HG02763 (cell line): ENCODE data around the gene KCNA4.
"Not testable (repeated sequence)": the region's sequence is repeated elsewhere in the genome, so short reads cannot be mapped to it uniquely, and the experiment has no call there.

ENCODE experiments used
- ATAC-seq: cut with Tn5 transposase; IDR thresholded peaks from one replicate; pipeline ENCODE4 v1.9.1; 2021; ENCODE audit warnings: mild to moderate bottlenecking, moderate library complexity; ENCODE audit not compliant: unreplicated experiment

KCNA4 gene

GRCh38 chr11:30016588-30017363 lies at the start of gene KCNA4:
TSS of gene KCNA4 (minus strand) at chr11:30017030. CDS start at chr11:30012678, 4,352 bp downstream.
- ATAC-seq, result no peak

GRCh38 chr11:30062103-30062502 lies 45.3 kb upstream of the KCNA4 start:
- ATAC-seq, result no peak

- ATAC-seq, result no peak
Measured at GRCh38 chr11:30059172-30059815, 42.5 kb upstream of the KCNA4 start.

- no peak for ATAC-seq
Measured at GRCh38 chr11:30049214-30049613, 32.4 kb upstream of the KCNA4 start.

DNA sequence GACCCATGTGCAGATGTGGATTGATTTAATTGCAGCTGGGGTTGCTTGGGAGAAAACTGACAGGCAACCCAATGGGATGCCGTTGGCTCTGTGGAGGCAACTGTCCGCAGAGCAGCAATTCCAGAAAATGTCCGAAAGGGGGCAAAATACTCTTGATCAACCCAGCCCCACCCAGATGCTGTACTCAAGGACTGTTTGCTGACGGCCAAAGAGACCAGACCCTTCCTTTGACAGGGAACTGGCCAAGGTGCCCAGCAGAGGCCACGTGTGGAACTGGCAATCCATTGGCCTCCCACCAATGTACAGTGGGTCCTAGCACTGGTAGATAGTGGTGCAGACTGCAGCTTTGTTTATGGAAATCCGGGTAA lies 29.7 kb upstream of the KCNA4 start:
- no peak for ATAC-seq

GRCh38 chr11:30045921-30046577 lies 29.2 kb upstream of the KCNA4 start:
- no peak for ATAC-seq

DNA sequence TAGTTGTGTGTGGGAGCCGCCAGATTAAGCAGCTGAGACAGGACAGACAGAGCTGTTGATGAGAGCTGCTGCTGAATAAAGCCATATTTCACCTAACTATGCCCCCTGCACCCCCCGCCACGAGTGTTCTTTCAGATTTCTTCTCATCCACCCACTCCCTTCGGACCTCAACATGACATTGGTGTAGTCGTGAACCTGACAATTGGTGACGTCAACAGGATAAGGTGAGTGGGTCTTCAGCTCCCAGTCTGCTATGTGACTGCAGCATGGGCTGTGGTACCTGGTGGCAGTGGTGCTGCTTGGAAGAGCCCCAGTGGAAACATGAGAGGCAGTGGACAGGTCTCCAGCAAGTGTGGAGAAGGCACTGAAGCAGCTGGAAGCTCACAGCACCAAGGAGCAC lies 28.3 kb upstream of the KCNA4 start:
- ATAC-seq, result no peak

DNA sequence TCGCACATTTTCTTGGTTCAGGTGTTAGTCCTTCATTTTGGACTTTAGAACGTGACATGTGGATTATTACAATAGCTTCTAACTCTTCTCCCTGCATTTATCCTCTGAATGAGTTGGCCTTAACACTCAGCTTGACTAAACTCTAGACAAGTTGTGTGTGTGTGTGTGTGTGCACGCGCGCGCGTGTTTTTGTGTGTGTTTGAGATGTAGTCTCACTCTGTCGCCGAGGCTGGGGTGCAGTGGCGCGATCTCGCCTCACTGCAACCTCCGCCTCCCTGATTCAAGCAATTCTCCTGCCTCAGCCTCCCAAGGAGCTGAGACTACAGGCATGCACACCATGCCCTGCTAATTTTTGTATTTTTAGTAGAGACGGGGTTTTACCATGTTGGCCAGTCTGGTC lies 24.3 kb upstream of the KCNA4 start:
- no peak for ATAC-seq

GRCh38 chr11:30034746-30035145 lies 17.9 kb upstream of the KCNA4 start:
- not testable (repeated sequence) for ATAC-seq

DNA sequence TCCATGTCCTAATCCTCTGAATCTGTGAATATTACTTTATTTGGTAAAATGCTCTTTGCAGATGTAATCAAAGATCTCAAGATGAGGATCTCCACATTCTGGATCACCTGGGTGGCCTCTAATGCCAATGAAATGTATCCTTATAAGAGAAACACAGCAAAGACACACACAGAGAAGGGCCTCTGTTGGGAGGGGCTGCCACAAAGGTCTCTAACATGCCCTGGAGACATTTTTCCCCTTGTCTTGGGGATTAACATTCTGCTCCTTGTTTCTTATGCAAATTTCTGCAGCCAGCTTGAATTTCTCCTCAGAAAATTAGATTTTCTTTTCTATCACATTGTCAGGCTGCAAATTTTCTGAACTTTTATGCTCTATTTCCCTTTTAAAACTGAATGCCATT lies 17.3 kb upstream of the KCNA4 start:
- ATAC-seq, result not testable (repeated sequence)

GRCh38 chr11:30025396-30026139 lies 8.7 kb upstream of the KCNA4 start:
- ATAC-seq, result no peak

- no peak for ATAC-seq
Measured at GRCh38 chr11:30023074-30023473, 6.2 kb upstream of the KCNA4 start.

GRCh38 chr11:30019481-30019880 lies 2.7 kb upstream of the KCNA4 start:
- no peak for ATAC-seq

GRCh38 chr11:30018495-30018894 lies 1.7 kb upstream of the KCNA4 start:
- no peak for ATAC-seq

- no peak for ATAC-seq
Measured at GRCh38 chr11:30017445-30017895, 640 bp upstream of the KCNA4 start.

DNA sequence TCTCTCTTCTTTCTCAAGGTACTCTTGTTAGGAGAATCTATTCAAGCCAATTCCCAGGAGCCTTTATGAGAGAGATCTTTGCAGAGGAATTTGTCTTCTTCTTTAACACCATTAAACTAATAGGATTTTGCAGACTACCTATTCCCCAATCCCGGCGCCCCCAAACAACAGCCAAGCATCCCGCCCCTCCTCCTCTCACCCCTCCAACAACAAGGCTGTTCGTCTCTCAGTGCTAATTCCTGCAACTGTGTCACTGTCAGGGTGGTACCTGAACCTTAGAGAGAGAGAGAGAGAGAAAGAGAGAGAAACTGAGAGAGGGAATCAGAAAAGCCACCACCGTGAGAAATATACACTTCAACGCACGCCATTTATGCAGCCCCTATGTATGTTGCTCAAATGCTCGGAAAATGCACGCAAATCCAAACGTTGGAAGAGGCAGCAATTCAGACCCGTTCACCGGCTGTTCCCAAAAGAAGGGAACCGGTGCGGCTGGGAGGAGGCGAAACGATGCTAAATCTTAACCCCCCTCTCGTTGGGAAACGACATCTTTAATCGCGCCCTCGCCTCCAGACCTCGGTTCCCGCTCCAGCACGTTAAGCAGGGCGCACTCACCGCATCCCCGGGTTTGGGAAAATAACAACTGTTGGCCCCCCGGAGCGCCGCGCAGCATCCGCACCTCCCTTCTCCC lies 961 bp downstream of the KCNA4 start:
- no peak for ATAC-seq

DNA sequence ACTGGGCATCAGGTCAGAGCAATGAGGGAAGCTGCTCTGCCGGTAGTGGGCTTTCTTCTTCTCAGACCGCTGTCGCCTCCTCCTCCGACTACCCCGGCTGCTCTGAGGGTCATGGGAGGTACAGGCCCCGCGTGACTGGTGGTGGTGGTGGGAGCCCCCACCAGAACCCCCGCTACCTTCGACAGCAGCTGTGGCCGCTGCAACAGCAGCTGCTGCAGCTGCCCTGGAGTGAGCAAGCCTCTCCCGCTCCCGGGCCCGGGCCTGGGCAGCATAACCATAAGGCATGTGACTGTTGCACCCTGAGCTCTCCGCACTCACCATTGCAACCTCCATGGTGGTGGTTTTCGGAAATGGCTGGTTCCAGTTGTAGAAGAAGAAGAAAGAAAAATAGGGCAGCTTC lies 4.5 kb downstream of the KCNA4 start:
- ATAC-seq, result no peak

DNA sequence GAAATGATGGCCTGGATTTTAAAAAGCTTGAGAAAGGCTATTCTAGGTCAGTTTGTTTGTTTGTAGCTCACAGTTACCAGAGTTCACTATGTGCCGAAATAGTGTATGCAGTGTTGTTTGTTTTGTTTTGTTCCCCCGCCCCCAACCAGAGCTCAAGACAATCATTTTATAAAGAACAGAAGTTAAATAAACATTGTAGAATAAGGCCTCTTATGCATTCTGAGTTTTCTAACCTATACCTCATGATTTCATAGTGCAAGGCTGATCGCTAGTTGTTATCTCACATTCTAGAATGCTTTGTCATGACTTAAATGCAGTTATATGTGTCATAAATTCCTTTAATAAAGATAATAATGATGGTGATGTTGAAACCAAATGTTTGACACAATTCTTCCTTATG lies 7.8 kb downstream of the KCNA4 start:
- ATAC-seq, result no peak

GRCh38 chr11:30006876-30007275 lies 10.0 kb downstream of the KCNA4 start:
- ATAC-seq, result no peak

DNA sequence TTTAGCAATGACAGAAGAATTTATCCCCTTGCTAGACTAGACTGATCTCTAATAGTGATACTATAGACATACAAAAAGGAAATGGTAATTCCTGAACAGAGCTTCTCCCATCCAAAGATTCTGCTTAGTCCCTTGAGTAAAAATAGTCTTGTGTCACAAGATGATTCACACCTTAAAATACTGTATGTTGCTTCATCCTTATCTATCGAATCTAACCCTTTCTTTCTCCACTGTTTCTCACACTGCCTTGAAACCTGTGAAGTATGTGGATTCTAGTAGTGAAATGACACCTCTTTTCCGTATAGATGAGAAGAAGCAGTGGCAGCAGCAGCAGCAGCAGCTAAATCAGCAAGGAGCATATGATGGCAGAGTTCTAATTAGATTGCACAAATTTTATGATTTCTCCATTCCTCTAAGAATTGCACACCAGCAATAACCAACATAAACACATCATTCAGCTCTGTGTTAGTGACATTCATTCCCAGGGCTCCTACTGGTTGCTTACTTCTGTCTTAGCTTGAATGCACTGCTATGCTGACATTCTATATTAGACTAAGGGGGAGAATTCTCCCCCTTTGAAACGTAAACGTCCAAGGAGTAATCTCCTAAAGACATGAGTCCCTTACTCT lies 14.6 kb downstream of the KCNA4 start:
- no peak for ATAC-seq
